ENCODE data around the gene VTI1A.

The VTI1A gene

DNA sequence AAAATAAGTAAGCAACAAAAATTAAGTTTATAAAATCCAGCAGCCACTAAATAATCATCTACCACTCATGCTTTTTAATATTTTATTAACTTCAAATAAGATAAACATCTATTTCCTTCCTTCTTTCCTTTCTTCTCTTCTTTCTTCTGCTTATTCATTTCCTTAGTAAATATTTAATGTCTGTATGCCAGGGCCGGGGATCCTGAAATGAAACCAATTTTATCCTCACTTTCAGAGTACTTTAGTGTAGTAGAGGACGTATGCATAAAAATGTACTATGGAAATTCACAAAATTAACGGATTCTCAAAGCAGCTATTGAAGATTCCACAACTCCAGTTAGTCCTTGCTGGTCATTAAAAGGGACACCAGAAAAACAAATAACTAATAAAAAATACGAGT is 224.7 kb downstream of the VTI1A start:
- no peak for DNase-seq (ENCODE audit: low read depth)
- no peak overlapping the region for H3K4me3 ChIP-seq (ENCODE audit: low read depth, low read length)
- TF ChIP-seq, protein P1, sequence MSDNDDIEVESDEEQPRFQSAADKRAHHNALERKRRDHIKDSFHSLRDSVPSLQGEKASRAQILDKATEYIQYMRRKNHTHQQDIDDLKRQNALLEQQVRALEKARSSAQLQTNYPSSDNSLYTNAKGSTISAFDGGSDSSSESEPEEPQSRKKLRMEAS (IDR thresholded peaks at IDR 0.05; ENCODE audit: low read depth, low read length): no peak

DNA sequence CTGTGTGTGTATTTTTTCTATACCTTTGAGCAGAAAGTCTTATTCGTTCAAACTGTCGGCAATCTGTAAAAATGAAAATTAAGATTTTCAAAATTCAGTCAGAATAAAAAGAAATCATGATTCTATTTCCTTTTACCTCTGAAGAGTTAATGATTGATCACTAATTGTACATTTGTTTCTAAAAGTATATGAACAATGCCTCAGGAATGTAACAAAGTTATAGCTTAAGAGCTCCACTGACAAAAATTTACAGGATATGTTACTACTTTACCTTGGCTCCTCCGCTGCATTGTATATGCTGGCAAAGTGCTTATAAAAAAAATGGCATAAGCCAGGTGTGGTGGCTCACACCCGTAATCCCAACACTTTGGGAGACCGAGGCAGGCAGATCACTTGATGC is 225.7 kb downstream of the VTI1A start:
- H3K4me3 ChIP-seq (ENCODE audit: low read depth, low read length): no peak overlapping the region
- no peak for DNase-seq (ENCODE audit: low read depth)
- TF ChIP-seq MYC (IDR thresholded peaks at IDR 0.05; ENCODE audit: low read depth, low read length) (no peak), POLR2A (IDR thresholded peaks at IDR 0.05; ENCODE audit: extremely low read depth, insufficient read length) (no peak)
- TF ChIP-seq, protein P1 (IDR thresholded peaks at IDR 0.05; ENCODE audit: low read depth, low read length): no peak
- TF ChIP-seq, protein P2, sequence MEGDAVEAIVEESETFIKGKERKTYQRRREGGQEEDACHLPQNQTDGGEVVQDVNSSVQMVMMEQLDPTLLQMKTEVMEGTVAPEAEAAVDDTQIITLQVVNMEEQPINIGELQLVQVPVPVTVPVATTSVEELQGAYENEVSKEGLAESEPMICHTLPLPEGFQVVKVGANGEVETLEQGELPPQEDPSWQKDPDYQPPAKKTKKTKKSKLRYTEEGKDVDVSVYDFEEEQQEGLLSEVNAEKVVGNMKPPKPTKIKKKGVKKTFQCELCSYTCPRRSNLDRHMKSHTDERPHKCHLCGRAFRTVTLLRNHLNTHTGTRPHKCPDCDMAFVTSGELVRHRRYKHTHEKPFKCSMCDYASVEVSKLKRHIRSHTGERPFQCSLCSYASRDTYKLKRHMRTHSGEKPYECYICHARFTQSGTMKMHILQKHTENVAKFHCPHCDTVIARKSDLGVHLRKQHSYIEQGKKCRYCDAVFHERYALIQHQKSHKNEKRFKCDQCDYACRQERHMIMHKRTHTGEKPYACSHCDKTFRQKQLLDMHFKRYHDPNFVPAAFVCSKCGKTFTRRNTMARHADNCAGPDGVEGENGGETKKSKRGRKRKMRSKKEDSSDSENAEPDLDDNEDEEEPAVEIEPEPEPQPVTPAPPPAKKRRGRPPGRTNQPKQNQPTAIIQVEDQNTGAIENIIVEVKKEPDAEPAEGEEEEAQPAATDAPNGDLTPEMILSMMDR (IDR thresholded peaks at IDR 0.05; ENCODE audit: low read depth, low read length): no peak

DNA sequence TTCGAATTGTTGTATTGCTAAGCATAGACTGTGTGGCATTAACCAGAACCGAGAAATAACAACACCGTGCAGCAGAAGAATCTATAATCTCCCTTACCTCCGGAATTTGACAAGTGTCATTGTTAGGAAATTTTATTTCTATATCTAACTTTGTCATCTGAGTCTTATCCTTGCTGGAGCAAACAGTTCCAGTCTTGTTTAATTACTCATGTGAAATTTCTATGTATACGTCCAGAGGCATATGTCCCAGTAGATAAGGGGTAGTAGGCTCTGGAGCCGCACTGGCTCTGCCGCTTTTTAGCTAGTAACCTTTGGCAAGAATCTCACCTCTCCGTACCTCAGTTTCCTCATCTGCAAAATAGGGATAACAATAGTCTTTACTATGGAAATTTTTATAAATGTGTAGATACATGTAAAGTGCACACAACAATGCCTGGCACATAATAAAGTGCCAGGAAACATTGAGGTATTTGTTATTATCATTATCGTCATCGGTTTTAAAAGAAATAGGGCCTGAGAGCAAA is 228.6 kb downstream of the VTI1A start:
- TF ChIP-seq MYC (IDR thresholded peaks at IDR 0.05; ENCODE audit: low read depth, low read length) (no peak), POLR2A (IDR thresholded peaks at IDR 0.05; ENCODE audit: extremely low read depth, insufficient read length) (no peak)
- TF ChIP-seq, protein P2 (IDR thresholded peaks at IDR 0.05; ENCODE audit: low read depth, low read length): no peak
- TF ChIP-seq, protein P1 (IDR thresholded peaks at IDR 0.05; ENCODE audit: low read depth, low read length): no peak
- no peak overlapping the region for H3K4me3 ChIP-seq (ENCODE audit: low read depth, low read length)
- no peak for DNase-seq (ENCODE audit: low read depth)

DNA sequence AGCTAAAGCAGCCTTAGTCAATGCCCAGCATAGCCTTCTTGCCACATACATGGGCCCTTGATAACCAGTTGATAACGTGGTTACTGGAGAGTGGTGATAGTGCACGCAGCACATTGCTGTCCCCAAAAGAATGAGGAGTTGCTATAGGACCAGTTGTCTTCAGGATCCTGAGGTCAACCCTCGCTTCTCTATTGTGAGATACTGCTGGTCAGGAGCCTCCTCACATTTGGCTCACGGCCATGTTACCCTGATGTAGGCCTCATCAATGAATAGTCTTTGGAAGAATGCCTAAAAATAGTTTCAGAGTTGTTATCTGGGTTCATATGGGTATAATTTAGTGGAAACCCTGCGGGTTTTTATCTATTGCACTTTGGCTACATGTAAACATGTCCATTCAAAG is 230.7 kb downstream of the VTI1A start:
- DNase-seq (ENCODE audit: low read depth): no peak
- H3K4me3 ChIP-seq (ENCODE audit: low read depth, low read length): no peak overlapping the region
- TF ChIP-seq MYC (IDR thresholded peaks at IDR 0.05; ENCODE audit: low read depth, low read length) (no peak), POLR2A (IDR thresholded peaks at IDR 0.05; ENCODE audit: extremely low read depth, insufficient read length) (no peak)
- TF ChIP-seq, protein P1 (IDR thresholded peaks at IDR 0.05; ENCODE audit: low read depth, low read length): no peak
- TF ChIP-seq, protein P2 (IDR thresholded peaks at IDR 0.05; ENCODE audit: low read depth, low read length): no peak

DNA sequence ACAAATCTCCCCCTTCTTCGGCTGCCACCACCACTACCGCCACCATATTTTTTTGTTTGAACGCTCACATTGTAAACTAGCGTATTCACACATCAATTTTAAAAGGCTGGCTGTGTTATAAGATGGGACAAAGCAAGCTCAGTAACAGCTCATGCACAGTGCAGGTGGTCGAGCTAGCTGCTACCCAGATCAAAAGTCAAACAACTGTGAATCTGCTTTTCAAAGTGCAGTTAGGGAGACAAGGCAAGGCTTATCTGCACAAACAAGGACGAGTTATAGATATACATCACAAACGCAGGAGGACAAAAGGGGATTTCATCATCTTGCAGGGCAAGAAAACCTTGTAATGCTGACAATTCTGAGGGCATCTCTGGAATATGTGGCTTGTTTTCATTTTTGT is 231.6 kb downstream of the VTI1A start:
- DNase-seq (ENCODE audit: low read depth): no peak
- TF ChIP-seq, protein P1 (IDR thresholded peaks at IDR 0.05; ENCODE audit: low read depth, low read length): no peak
- TF ChIP-seq MYC (IDR thresholded peaks at IDR 0.05; ENCODE audit: low read depth, low read length): no peak
- TF ChIP-seq, protein P2 (IDR thresholded peaks at IDR 0.05; ENCODE audit: low read depth, low read length): no peak
- TF ChIP-seq POLR2A (IDR thresholded peaks at IDR 0.05; ENCODE audit: extremely low read depth, insufficient read length): no peak

DNA sequence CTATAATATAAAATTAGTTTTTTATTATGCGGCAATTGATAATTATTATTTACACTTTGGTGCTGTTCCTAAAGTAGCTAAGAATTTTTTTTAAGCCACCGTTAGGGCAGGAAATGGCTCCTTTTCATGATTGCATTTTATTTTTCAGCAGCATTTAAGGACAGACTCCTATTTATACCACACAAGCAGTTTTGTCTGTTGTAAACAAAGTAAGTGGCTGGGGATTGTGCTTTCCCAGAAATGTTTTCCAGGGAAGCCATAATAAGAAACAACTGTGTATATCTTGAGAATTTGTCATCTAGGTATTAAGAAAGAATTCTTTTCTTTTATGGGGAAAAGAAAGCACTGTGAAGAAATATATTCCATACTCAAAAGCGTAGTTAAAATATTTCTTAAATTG is 232.0 kb downstream of the VTI1A start:
- no peak for DNase-seq (ENCODE audit: low read depth)
- H3K4me3 ChIP-seq (ENCODE audit: low read depth, low read length): no peak overlapping the region
- TF ChIP-seq POLR2A (IDR thresholded peaks at IDR 0.05; ENCODE audit: extremely low read depth, insufficient read length) (no peak), MYC (IDR thresholded peaks at IDR 0.05; ENCODE audit: low read depth, low read length) (no peak)
- TF ChIP-seq, protein P2 (IDR thresholded peaks at IDR 0.05; ENCODE audit: low read depth, low read length): no peak
- TF ChIP-seq, protein P1 (IDR thresholded peaks at IDR 0.05; ENCODE audit: low read depth, low read length): no peak

More for the DNA sequence above, 231.6 kb downstream of the VTI1A start:
- H3K4me3 ChIP-seq (ENCODE audit: low read depth, low read length): no peak overlapping the region

All from NB4 (cell line).